GM23248 (cell line): ENCODE measurements around the gene APAF1.

Experiments used
- EZH2 ChIP-seq: fragments of 200-600 bp; sonication (generic); IDR thresholded peaks from 2 replicates; pipeline ENCODE4 v1.6.1; 2018; ENCODE audit warnings: antibody characterized with exemption, mild to moderate bottlenecking; ENCODE audit not compliant: insufficient read depth, poor library complexity, severe bottlenecking
- EZH2phosphoT487 ChIP-seq: fragments of 200-600 bp; sonication (generic); IDR thresholded peaks from 2 replicates; pipeline ENCODE4 v1.6.1; 2018; ENCODE audit warnings: antibody characterized with exemption, moderate library complexity, mild to moderate bottlenecking, low read depth; ENCODE audit not compliant: insufficient read depth

- no peak for TF ChIP-seq EZH2
- no peak for TF ChIP-seq EZH2phosphoT487
Observed at GRCh38 chr12:98725476-98726247, 80.6 kb downstream of the APAF1 start.
